Activated CD4-positive, alpha-beta T cell treated with anti-CD3 and anti-CD28 coated beads for 36 hours (primary cell): ENCODE data around the gene MLST8. TPM values are rescaled to one million over a fixed set of nuclear protein-coding genes. Genes with fewer than 3 reads are reported as not detected.

Experiments
- ATAC-seq: fragments of 200-7000 bp; cut with Tn5 transposase; one replicate; pipeline ENCODE4 v1.10.0; 2021; ENCODE audit warnings: mild to moderate bottlenecking, moderate library complexity
- CTCF ChIA-PET: fragments of 350-600 bp; sonication (Branson Sonifier 250); formaldehyde crosslinking; loops from one replicate; lab custom pipeline; 2021; ENCODE audit warnings: antibody characterized with exemption; lab: Charles Lee
- POLR2A ChIA-PET: fragments of 350-600 bp; sonication (Branson Sonifier 250); formaldehyde crosslinking; loops from one replicate; lab custom pipeline; 2021; ENCODE audit warnings: antibody characterized with exemption, inconsistent platforms; lab: Charles Lee
- DNase-seq: peaks from one replicate; pipeline ENCODE4 v3.0.0-alpha.2; 2020
- H3K27ac Mint-ChIP-seq: one replicate; pipeline ENCODE4 v1.8.0; 2021; ENCODE audit warnings: mixed read lengths
- H3K27me3 Mint-ChIP-seq: one replicate; pipeline ENCODE4 v1.8.0; 2021; ENCODE audit warnings: mixed read lengths
- H3K36me3 Mint-ChIP-seq: one replicate; pipeline ENCODE4 v1.8.0; 2021; ENCODE audit warnings: low read depth, mixed read lengths
- H3K4me1 Mint-ChIP-seq: one replicate; pipeline ENCODE4 v1.8.0; 2021; ENCODE audit warnings: mixed read lengths
- H3K4me3 Mint-ChIP-seq: one replicate; pipeline ENCODE4 v1.8.0; 2021; ENCODE audit warnings: mild to moderate bottlenecking, moderate library complexity, mixed read lengths
- H3K9me3 Mint-ChIP-seq: one replicate; pipeline ENCODE4 v1.8.0; 2021; ENCODE audit warnings: low read depth, mixed read lengths
- intact Hi-C, 2 experiments: fragments of 100-400 bp; cut with DNase I in 1 of 2; cut with micrococcal nuclease in 1 of 2; formaldehyde crosslinking; loops; one replicate each; pipeline versions ENCODE4 v1.14.2 to v1.15.1; 2022 to 2024; cut with DNase I, micrococcal nuclease
- total RNA-seq, 2 experiments: library from RNA; stranded (reverse); gene quantifications; one replicate each; pipeline ENCODE4 v1.2.3, GENCODE V29; 2021

The MLST8 gene
- total RNA-seq, 2 experiments from 2014 or later, result 61.3 to 76.1 TPM

- intact Hi-C loops, result no loop called here
- no peak for DNase-seq
- POLR2A ChIA-PET, result interaction anchor here (0.6 kb wide), 1 partner anchor 19 kb away, joined by 3 read pairs; no protein-coding TSS in a partner anchor
- Mint-ChIP-seq H3K4me1 (peaks cover 22% of the 10 kb centered on the region), H3K27me3 (no peaks in the 10 kb centered on the region), H3K27ac (no peak overlapping the region), H3K36me3 (peaks cover 37% of the 10 kb centered on the region), H3K9me3 (no peaks in the 10 kb centered on the region), H3K4me3 (no peak overlapping the region)
- no peak for ATAC-seq
- CTCF ChIA-PET, result no interaction called here
Measured at GRCh38 chr16:2210009-2210332, 4.7 kb downstream of the MLST8 start.

GRCh38 chr16:2210386-2211365 lies 5.4 kb downstream of the MLST8 start, which contains the start of gene BRICD5:
Gene BRICD5 (minus strand): TSS chr16:2210863. CDS start chr16:2210833, 30 bp downstream.
- ChIA-PET CTCF (no interaction called here), POLR2A (interaction anchor here (0.6 to 1.0 kb wide), 2 partner anchors 20 to 56 kb away, joined by 3 to 6 read pairs; no protein-coding TSS in a partner anchor)
- Mint-ChIP-seq H3K27me3 (no peaks in the 10 kb centered on the region), H3K9me3 (no peaks in the 10 kb centered on the region), H3K4me3 (no peak within 1 kb of the TSS), H3K36me3 (peaks cover 37% of the 10 kb centered on the region), H3K4me1 (peaks cover 24% of the 10 kb centered on the region), H3K27ac (no peak within 1 kb of the TSS)
- DNase-seq (no peak), ATAC-seq (no peak)
- intact Hi-C loops, result no loop called here

GRCh38 chr16:2211923-2212347 lies 6.7 kb downstream of the MLST8 start:
- H3K4me1 Mint-ChIP-seq, result peaks cover 25% of the 10 kb centered on the region
- H3K27ac Mint-ChIP-seq, result no peak overlapping the region
- ATAC-seq (no peak), DNase-seq (no peak)
- H3K36me3 Mint-ChIP-seq, result peaks cover 30% of the 10 kb centered on the region
- no peaks in the 10 kb centered on the region for H3K9me3 Mint-ChIP-seq
- no peaks in the 10 kb centered on the region for H3K27me3 Mint-ChIP-seq
- H3K4me3 Mint-ChIP-seq, result peak overlapping the region; percentile 53
- POLR2A ChIA-PET, result interaction anchor here (1.0 kb wide), 1 partner anchor 57 kb away, joined by 6 read pairs; no protein-coding TSS in a partner anchor
- CTCF ChIA-PET, result no interaction called here
- intact Hi-C loops, result no loop called here

DNA sequence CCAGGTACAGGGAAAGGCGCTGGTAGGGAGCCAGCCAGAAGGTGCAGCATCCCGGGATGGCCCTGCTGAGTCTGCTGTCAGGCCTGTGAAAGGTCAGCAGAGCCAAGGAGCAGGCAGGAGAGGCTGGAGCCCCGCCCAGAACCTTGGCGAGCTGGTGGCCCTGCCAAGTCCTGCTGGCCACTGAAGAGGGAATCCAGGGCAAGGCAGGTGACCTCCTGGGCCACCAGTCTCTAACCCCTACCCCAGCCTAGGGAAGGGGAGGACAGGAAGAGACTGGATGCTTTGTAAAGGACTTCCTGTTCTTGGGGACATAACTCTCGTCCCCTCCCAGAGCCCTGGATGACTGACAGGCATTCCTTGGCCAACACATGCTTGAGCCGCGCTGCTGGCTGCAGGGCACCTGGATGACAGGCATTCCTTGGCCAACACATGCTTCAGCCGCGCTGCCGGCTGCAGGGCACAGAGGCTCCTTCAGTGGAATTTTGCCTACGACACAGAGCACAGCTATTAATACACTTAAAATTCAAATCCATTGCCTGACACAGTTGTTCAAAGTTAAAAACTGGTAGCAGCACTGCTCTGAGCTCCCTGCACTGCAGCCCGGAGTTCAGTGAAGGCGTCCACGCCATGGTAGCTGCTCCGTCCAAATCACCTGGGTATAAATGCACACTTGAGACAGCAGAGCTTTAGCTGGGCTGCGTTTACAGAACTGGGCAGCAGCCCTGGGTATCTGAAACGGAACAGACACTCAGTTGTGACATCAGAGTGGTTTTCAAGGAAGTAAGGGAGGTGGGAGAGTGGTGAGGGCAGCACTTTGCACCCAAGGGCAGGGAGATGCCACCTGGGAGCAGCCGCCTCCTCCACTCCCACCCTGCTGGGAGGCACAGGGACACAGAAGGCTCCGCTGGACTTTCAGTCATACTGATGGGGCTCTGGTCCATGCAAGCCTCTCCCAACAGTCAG lies 7.4 kb downstream of the MLST8 start:
- Mint-ChIP-seq H3K9me3 (no peaks in the 10 kb centered on the region), H3K36me3 (peaks cover 23% of the 10 kb centered on the region), H3K4me1 (peaks cover 21% of the 10 kb centered on the region), H3K27ac (no peak overlapping the region), H3K4me3 (peak overlapping the region; percentile 79), H3K27me3 (no peaks in the 10 kb centered on the region)
- CTCF ChIA-PET, result no interaction called here
- DNase-seq (no peak), ATAC-seq (no peak)
- POLR2A ChIA-PET, result no interaction called here
- intact Hi-C loops, result no loop called here

GRCh38 chr16:2213817-2214718 lies 8.8 kb downstream of the MLST8 start:
- peak; percentile 40 for DNase-seq
- Mint-ChIP-seq H3K9me3 (no peaks in the 10 kb centered on the region), H3K4me1 (peaks cover 18% of the 10 kb centered on the region), H3K4me3 (peak overlapping the region; percentile 79), H3K36me3 (peaks cover 20% of the 10 kb centered on the region), H3K27ac (peak overlapping the region; percentile 45), H3K27me3 (no peaks in the 10 kb centered on the region)
- ChIA-PET POLR2A (interaction anchor here (0.5 to 1.2 kb wide), 7 partner anchors 19 to 917 kb away, joined by 3 to 11 read pairs (median 4); partner anchors contain the start of genes ECI1, RPS2 and TRAF7), CTCF (interaction anchor here (0.6 to 1.4 kb wide), 5 partner anchors 11 to 1528 kb away, joined by 3 to 5 read pairs (median 4); no protein-coding TSS in a partner anchor)
- intact Hi-C loops, result loop anchor here (1.0 to 2.0 kb wide), 3 partner anchors 9 to 127 kb away; partner anchors contain the start of genes ABCA3 (in 1 of the 2), E4F1 (in 1 of the 2) and MLST8 (in 1 of the 2)
- ATAC-seq, result no peak

DNA sequence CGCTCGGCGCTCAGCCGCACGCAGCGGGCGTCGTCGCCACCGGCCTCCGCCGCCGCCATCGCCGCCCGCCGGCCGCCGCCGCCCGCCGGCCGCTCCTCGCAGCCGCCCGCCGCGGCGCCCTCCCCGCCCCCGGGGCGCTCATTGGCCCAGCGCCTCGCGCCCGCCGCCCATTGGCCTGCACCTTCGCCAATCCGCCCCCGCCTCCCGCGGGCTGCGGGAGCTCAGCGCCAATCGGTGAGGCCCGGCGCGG lies 9.4 kb downstream of the MLST8 start, which contains the start of gene PGP:
TSS of gene PGP (minus strand) at position 122 of the 250 bp plus-strand sequence. CDS start at position 59, 63 bp downstream.
- peak within 1 kb of the TSS; percentile 91 for H3K27ac Mint-ChIP-seq
- intact Hi-C loops, result loop anchor here (1.0 to 2.0 kb wide), 3 partner anchors 9 to 126 kb away; partner anchors contain the start of genes ABCA3 (in 1 of the 2), E4F1 (in 1 of the 2) and MLST8 (in 1 of the 2)
- no peaks in the 10 kb centered on the region for H3K9me3 Mint-ChIP-seq
- H3K27me3 Mint-ChIP-seq, result no peaks in the 10 kb centered on the region
- H3K4me1 Mint-ChIP-seq, result peaks cover 18% of the 10 kb centered on the region
- no peak for ATAC-seq
- DNase-seq, result no peak
- H3K4me3 Mint-ChIP-seq, result peak within 1 kb of the TSS; percentile 89
- CTCF ChIA-PET, result interaction anchor here (0.6 to 1.4 kb wide), 5 partner anchors 11 to 1529 kb away, joined by 3 to 5 read pairs (median 4); no protein-coding TSS in a partner anchor
- peaks cover 20% of the 10 kb centered on the region for H3K36me3 Mint-ChIP-seq
- POLR2A ChIA-PET, result interaction anchor here (0.5 to 1.2 kb wide), 7 partner anchors 20 to 918 kb away, joined by 3 to 11 read pairs (median 4); partner anchors contain the start of genes ECI1, RPS2 and TRAF7

DNA sequence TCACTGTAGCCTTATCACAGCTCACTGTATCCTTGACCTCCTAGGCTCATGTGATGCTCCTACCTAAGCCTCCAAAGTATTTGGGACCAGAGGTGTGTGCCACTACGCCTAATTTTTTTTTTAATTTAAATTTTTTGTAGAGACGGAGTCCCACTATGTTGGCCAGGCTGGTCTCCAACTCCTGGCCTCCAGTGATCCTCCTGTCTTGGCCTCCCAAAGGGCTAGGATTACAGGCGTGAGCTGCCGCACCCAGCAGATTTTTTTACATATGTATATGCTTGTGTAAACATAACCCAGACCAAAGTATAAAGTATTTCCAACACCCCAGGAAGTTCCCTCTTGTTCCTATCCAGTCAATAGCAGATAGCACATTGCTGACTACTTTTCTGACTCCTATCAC lies 11.1 kb downstream of the MLST8 start:
- H3K27ac Mint-ChIP-seq, result peak overlapping the region; percentile 60
- peaks cover 17% of the 10 kb centered on the region for H3K36me3 Mint-ChIP-seq
- intact Hi-C loops, result no loop called here
- peak overlapping the region; percentile 89 for H3K4me3 Mint-ChIP-seq
- ATAC-seq (no peak), DNase-seq (no peak)
- H3K4me1 Mint-ChIP-seq, result peaks cover 18% of the 10 kb centered on the region
- POLR2A ChIA-PET, result no interaction called here
- CTCF ChIA-PET, result interaction anchor here (0.5 kb wide), 1 partner anchor 293 kb away, joined by 3 read pairs; no protein-coding TSS in a partner anchor
- no peaks in the 10 kb centered on the region for H3K27me3 Mint-ChIP-seq
- no peaks in the 10 kb centered on the region for H3K9me3 Mint-ChIP-seq

- DNase-seq, result peak; percentile 100
- peak within 1 kb of the TSS; percentile 13 for H3K27ac Mint-ChIP-seq
- ATAC-seq, result peak; percentile 99
- H3K4me3 Mint-ChIP-seq, result peak within 1 kb of the TSS; percentile 78
- H3K36me3 Mint-ChIP-seq, result peaks cover 10% of the 10 kb centered on the region
- no peaks in the 10 kb centered on the region for H3K27me3 Mint-ChIP-seq
- CTCF ChIA-PET, result interaction anchor here (0.9 to 1.4 kb wide), 2 partner anchors 17 to 205 kb away, joined by 3 read pairs; no protein-coding TSS in a partner anchor
- intact Hi-C loops, result loop anchor here (1.0 to 10.0 kb wide), 19 partner anchors 8 to 531 kb away; partner anchors contain the start of genes ECI1 (in 2 of the 2), MLST8 (in 2 of the 2), RNPS1 (in 2 of the 2) and TRAF7 (in 2 of the 2)
- POLR2A ChIA-PET, result interaction anchor here (0.6 to 1.4 kb wide), 2 partner anchors 30 to 1785 kb away, joined by 3 to 7 read pairs; no protein-coding TSS in a partner anchor
- peaks cover 15% of the 10 kb centered on the region for H3K4me1 Mint-ChIP-seq
- H3K9me3 Mint-ChIP-seq, result no peaks in the 10 kb centered on the region
Measured at GRCh38 chr16:2223221-2223941, 18.1 kb downstream of the MLST8 start, which contains the start of gene E4F1. Gene E4F1 (plus strand): TSS chr16:2223591. CDS start chr16:2223614, 23 bp downstream.

DNA sequence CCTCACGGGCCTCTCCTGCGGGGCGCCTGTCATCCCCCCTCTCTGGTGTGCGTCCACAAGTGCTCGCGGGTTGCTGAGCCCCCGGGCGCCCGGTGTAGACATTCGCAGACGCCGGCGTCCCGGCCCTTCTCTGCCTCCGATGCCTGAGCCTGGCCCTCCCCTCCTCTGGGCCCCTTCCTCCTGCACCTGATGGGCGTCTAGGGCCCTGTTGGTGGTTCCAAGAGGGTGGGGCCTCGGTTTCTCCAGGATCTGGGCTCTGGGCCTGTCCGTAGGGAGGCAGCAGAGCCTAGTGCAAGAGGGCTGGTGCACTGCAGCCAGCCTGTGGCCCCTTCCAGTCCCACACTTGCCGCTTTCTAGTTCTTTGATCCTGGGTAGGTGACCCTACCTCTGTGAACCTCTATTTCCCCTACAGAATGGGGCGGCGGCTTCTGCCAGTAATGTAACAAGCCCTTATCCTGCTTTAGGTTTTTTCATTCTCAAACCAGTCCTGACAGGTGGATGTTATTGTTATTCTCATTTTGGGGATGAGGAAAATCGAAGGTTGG lies 18.8 kb downstream of the MLST8 start:
- POLR2A ChIA-PET, result interaction anchor here (1.4 kb wide), 1 partner anchor 30 kb away, joined by 3 read pairs; no protein-coding TSS in a partner anchor
- Mint-ChIP-seq H3K36me3 (peaks cover 10% of the 10 kb centered on the region), H3K27ac (no peak overlapping the region), H3K9me3 (no peaks in the 10 kb centered on the region), H3K4me3 (peak overlapping the region; percentile 78), H3K27me3 (no peaks in the 10 kb centered on the region), H3K4me1 (peaks cover 15% of the 10 kb centered on the region)
- CTCF ChIA-PET, result interaction anchor here (1.0 kb wide), 1 partner anchor 616 kb away, joined by 3 read pairs; no protein-coding TSS in a partner anchor
- intact Hi-C loops, result loop anchor here (1.0 to 10.0 kb wide), 19 partner anchors 9 to 531 kb away; partner anchors contain the start of genes ECI1 (in 2 of the 2), MLST8 (in 2 of the 2), RNPS1 (in 2 of the 2) and TRAF7 (in 2 of the 2)
- DNase-seq (peak; percentile 54), ATAC-seq (peak; percentile 8)
